Erythroblast (primary cell): Measurements from ENCODE around the gene NDUFS6.

Source experiments
- GATA1 ChIP-seq: IDR thresholded peaks from 2 replicates; pipeline ENCODE4 v1.6.1; 2011; ENCODE audit warnings: low read depth, mild to moderate bottlenecking, control low read depth, low read length, moderate library complexity
- POLR2A ChIP-seq: IDR thresholded peaks from 2 replicates; pipeline ENCODE4 v1.6.1; 2011; ENCODE audit warnings: mild to moderate bottlenecking, low read length

GRCh38 chr5:1840741-1841521 lies 39.7 kb downstream of the NDUFS6 start:
- TF ChIP-seq POLR2A (no peak), GATA1 (no peak)
